AG04449 (cell line): ENCODE data around the gene CCDC69.

Experiments used
- CTCF ChIA-PET: fragments of 350-600 bp; formaldehyde crosslinking; extraction: SDS; loops from one replicate; lab custom pipeline; 2021; ENCODE audit warnings: antibody characterized with exemption; lab: Yijun Ruan, JAX
- POLR2A ChIA-PET: fragments of 400-600, 350-600 bp; formaldehyde crosslinking; extraction: SDS; loops from one replicate; lab custom pipeline; 2020; ENCODE audit warnings: antibody characterized with exemption, inconsistent platforms; lab: Yijun Ruan, JAX
- DNase-seq: peaks from one replicate; pipeline ENCODE4 v3.0.0-alpha.2; 2010; ENCODE audit warnings: low read depth, low spot score
- H3K4me3 ChIP-seq: 2 replicates; pipeline ENCODE4 v1.5.1; 2011; ENCODE audit warnings: low read depth, mild to moderate bottlenecking, control low read depth, low read length
- CTCF ChIP-seq: IDR thresholded peaks from one replicate; pipeline ENCODE4 v1.5.1; 2011; ENCODE audit warnings: mild to moderate bottlenecking, moderate library complexity, low read length, control low read depth, inconsistent platforms; ENCODE audit not compliant: insufficient read depth; ENCODE audit errors: missing control alignments

Gene CCDC69

GRCh38 chr5:151222054-151222789, 1.7 kb downstream of the CCDC69 start:
- ChIA-PET CTCF (interaction anchor here (2.7 kb wide), 1 partner anchor 57 kb away, joined by 7 read pairs; no protein-coding TSS in a partner anchor), POLR2A (interaction anchor here (1.1 kb wide), 1 partner anchor 31 kb away, joined by 3 read pairs; the partner anchor contains the start of gene GM2A)
- no peak for TF ChIP-seq CTCF
- H3K4me3 ChIP-seq: no peak overlapping the region
- no peak for DNase-seq

- ChIA-PET CTCF (interaction anchor here (1.8 kb wide), 1 partner anchor 17 kb away, joined by 6 read pairs; no protein-coding TSS in a partner anchor), POLR2A (interaction anchor here (1.1 kb wide), 1 partner anchor 31 kb away, joined by 3 read pairs; the partner anchor contains the start of gene GM2A)
- no peak for TF ChIP-seq CTCF
- H3K4me3 ChIP-seq: no peak overlapping the region
- no peak for DNase-seq
Measured at GRCh38 chr5:151221574-151221973, 2.3 kb downstream of the CCDC69 start.

- H3K4me3 ChIP-seq: no peak overlapping the region
- ChIA-PET POLR2A (no interaction called here), CTCF (interaction anchor here (1.8 kb wide), 1 partner anchor 19 kb away, joined by 6 read pairs; no protein-coding TSS in a partner anchor)
- TF ChIP-seq CTCF: no peak
- no peak for DNase-seq
Measured at GRCh38 chr5:151219789-151220188, 4.1 kb downstream of the CCDC69 start.

- ChIA-PET POLR2A (no interaction called here), CTCF (interaction anchor here (1.1 kb wide), 1 partner anchor 20 kb away, joined by 4 read pairs; no protein-coding TSS in a partner anchor)
- H3K4me3 ChIP-seq: no peak overlapping the region
- no peak for DNase-seq
- no peak for TF ChIP-seq CTCF
Measured at GRCh38 chr5:151219138-151219537, 4.8 kb downstream of the CCDC69 start.

- ChIA-PET POLR2A (no interaction called here), CTCF (interaction anchor here (1.1 kb wide), 1 partner anchor 21 kb away, joined by 4 read pairs; no protein-coding TSS in a partner anchor)
- no peak for DNase-seq
- no peak for TF ChIP-seq CTCF
- no peak overlapping the region for H3K4me3 ChIP-seq
Measured at GRCh38 chr5:151218177-151218576, 5.7 kb downstream of the CCDC69 start.

- POLR2A ChIA-PET: no interaction called here
Measured at GRCh38 chr5:151216781-151217180, 7.1 kb downstream of the CCDC69 start.

More at GRCh38 chr5:151216781-151217180, 7.1 kb downstream of the CCDC69 start:
- H3K4me3 ChIP-seq: no peak overlapping the region
- CTCF ChIA-PET: no interaction called here
- no peak for DNase-seq
- TF ChIP-seq CTCF: no peak
